Lower leg skin (tissue), 3 donors: ENCODE results near the gene MSMB.

Experiments used
- POLR2A ChIP-seq, 2 donors: fragments of 450-650 bp; IDR thresholded peaks; one replicate each; pipeline ENCODE4 v1.6.1; 2016 to 2017; ENCODE audit warnings: antibody characterized with exemption in 2 of 2, mild to moderate bottlenecking in 1 of 2, moderate library complexity in 1 of 2
- TF ChIP-seq, protein P1 (sequence below), 3 donors: fragments of 450-650 bp; IDR thresholded peaks; one replicate each; pipeline ENCODE4 v1.5.1; 2016; ENCODE audit warnings: antibody characterized with exemption in 3 of 3, mild to moderate bottlenecking in 3 of 3, moderate library complexity in 2 of 3

DNA sequence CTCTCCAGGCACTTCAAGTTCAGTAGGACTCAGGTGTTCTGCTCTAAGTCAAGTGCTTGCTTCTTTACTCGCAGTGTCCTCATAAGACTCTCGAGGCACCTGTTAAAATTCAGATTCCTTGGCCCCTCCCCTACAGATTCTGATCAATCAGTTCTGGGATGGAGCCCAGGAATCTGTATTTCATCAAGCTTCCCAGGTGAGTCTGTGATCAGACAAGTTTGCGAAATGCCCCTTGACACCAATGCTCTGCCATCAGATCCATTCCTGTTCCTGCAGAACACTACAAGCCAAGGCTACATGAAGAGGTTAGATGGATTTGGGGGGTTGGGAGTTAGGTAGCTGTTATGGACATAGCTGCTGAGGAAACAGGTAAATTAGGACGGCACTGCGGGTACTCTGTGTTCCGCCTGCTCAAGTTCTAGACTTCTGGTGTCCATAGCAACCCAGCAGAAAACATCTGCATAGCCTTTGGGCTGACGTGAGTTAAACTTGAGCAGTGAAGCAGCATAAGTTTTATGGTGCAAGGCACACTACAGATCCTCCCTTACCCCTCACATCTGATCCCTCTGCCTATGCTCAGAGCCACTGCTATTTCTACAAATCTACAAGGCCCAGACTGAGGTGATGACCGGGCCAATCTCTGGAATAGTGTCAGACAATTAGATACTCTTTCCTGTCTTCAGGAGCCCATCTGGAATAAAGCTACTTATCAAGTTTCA is 8.8 kb downstream of the MSMB start:
- no peak for TF ChIP-seq POLR2A (IDR thresholded peaks at IDR 0.05)
- TF ChIP-seq, protein P1, sequence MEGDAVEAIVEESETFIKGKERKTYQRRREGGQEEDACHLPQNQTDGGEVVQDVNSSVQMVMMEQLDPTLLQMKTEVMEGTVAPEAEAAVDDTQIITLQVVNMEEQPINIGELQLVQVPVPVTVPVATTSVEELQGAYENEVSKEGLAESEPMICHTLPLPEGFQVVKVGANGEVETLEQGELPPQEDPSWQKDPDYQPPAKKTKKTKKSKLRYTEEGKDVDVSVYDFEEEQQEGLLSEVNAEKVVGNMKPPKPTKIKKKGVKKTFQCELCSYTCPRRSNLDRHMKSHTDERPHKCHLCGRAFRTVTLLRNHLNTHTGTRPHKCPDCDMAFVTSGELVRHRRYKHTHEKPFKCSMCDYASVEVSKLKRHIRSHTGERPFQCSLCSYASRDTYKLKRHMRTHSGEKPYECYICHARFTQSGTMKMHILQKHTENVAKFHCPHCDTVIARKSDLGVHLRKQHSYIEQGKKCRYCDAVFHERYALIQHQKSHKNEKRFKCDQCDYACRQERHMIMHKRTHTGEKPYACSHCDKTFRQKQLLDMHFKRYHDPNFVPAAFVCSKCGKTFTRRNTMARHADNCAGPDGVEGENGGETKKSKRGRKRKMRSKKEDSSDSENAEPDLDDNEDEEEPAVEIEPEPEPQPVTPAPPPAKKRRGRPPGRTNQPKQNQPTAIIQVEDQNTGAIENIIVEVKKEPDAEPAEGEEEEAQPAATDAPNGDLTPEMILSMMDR (IDR thresholded peaks at IDR 0.05) = no peak
